HepG2 (cell line): ENCODE data around the gene KAZN. TPM values are rescaled to one million over a fixed set of nuclear protein-coding genes. Genes with fewer than 3 reads are reported as not detected.

Experiments
- ATF2 ChIP-seq: sonication (generic); formaldehyde crosslinking; IDR thresholded peaks from 2 replicates; pipeline ENCODE4 v1.4.0; 2020; ENCODE audit warnings: missing genetic modification reagents
- FOSL2 ChIP-seq: sonication (generic); formaldehyde crosslinking; IDR thresholded peaks from 2 replicates; pipeline ENCODE4 v1.4.0; 2020; ENCODE audit warnings: missing genetic modification reagents
- FOXO1 ChIP-seq: sonication (generic); formaldehyde crosslinking; IDR thresholded peaks from 2 replicates; pipeline ENCODE4 v1.4.0; 2020; ENCODE audit warnings: missing genetic modification reagents
- KIAA2018 ChIP-seq: sonication (generic); formaldehyde crosslinking; IDR thresholded peaks from 2 replicates; pipeline ENCODE4 v1.5.0; 2020; ENCODE audit warnings: mild to moderate bottlenecking, missing genetic modification reagents, borderline replicate concordance
- MAFG ChIP-seq: sonication (generic); formaldehyde crosslinking; IDR thresholded peaks from 2 replicates; pipeline ENCODE4 v1.5.1; 2020; ENCODE audit warnings: mild to moderate bottlenecking, missing genetic modification reagents
- MIXL1 ChIP-seq: IDR thresholded peaks from 2 replicates; pipeline ENCODE4 v1.6.1; 2016
- POGZ ChIP-seq: sonication (generic); formaldehyde crosslinking; IDR thresholded peaks from 2 replicates; pipeline ENCODE4 v1.4.0; 2020; ENCODE audit warnings: mild to moderate bottlenecking, missing genetic modification reagents
- ZNF232 ChIP-seq: sonication (generic); formaldehyde crosslinking; IDR thresholded peaks from 2 replicates; pipeline ENCODE4 v1.4.0; 2020; ENCODE audit warnings: missing genetic modification reagents, borderline replicate concordance
- ZNF597 ChIP-seq: sonication (generic); formaldehyde crosslinking; IDR thresholded peaks from 2 replicates; pipeline ENCODE4 v1.5.0; 2020; ENCODE audit warnings: missing genetic modification reagents
- ZNF687 ChIP-seq: sonication (generic); formaldehyde crosslinking; IDR thresholded peaks from 2 replicates; pipeline ENCODE4 v1.5.1; 2020; ENCODE audit warnings: mild to moderate bottlenecking, missing genetic modification reagents, moderate library complexity
- ZXDC ChIP-seq: sonication (generic); formaldehyde crosslinking; IDR thresholded peaks from 2 replicates; pipeline ENCODE4 v1.5.0; 2020; ENCODE audit warnings: mild to moderate bottlenecking, missing genetic modification reagents
- polyA plus RNA-seq, 8 experiments: library from polyadenylated mRNA; depleted of rRNA in 3 of 8; stranded (reverse) in 7 of 8; unstranded in 1 of 8; fragments of >200 nt; fragmentation: Illumina TruSeq in 4 of 8; extraction: Trizol in 4 of 8; gene quantifications; 2 replicates each; pipeline versions ENCODE4 v1.2.1 to v1.2.3, GENCODE V29; 2011 to 2016; ENCODE audit warnings: low read depth in 4 of 8, missing spikeins in 1 of 8, mixed read lengths in 1 of 8; ENCODE audit not compliant: insufficient read depth in 1 of 8
- total RNA-seq, 5 experiments: library from RNA; depleted of rRNA; stranded (reverse); fragments of >200 nt; fragmentation: Illumina TruSeq; extraction: Trizol; gene quantifications; 2 replicates each; pipeline ENCODE4 v1.2.3, GENCODE V29; 2016; ENCODE audit warnings: low read depth in 1 of 5

The KAZN gene
- total and polyA plus RNA-seq, 2 of the 13 experiments (the other 11 are each of a cell fraction or from before 2014, with no cell fraction given), result 10.4 to 13.5 TPM

- TF ChIP-seq FOXO1 (peak; percentile 94), ZNF232 (CRISPR knock-in tag) (peak; percentile 99), ZNF597 (CRISPR knock-in tag) (no peak), MAFG (no peak), ATF2 (CRISPR knock-in tag) (0 out of 2 replicates have a peak, but pooled peaks have one; percentile 61), KIAA2018 (CRISPR knock-in tag) (no peak), ZXDC (CRISPR knock-in tag) (no peak), MIXL1 (CRISPR knock-in tag) (peak; percentile 83), ZNF687 (peak; percentile 100), POGZ (peak; percentile 79), FOSL2 (CRISPR knock-in tag) (peak; percentile 79)
Observed at GRCh38 chr1:14952626-14953314, 354.3 kb downstream of the KAZN start (continued).
